ENCODE data around the gene ATAD3C.
A peak's percentile ranks its signal among the peaks of the same experiment; 100 is the strongest.
"Not testable (repeated sequence)": the region's sequence is repeated elsewhere in the genome, so short reads cannot be mapped to it uniquely, and the experiment has no call there.

The ATAD3C gene

DNA sequence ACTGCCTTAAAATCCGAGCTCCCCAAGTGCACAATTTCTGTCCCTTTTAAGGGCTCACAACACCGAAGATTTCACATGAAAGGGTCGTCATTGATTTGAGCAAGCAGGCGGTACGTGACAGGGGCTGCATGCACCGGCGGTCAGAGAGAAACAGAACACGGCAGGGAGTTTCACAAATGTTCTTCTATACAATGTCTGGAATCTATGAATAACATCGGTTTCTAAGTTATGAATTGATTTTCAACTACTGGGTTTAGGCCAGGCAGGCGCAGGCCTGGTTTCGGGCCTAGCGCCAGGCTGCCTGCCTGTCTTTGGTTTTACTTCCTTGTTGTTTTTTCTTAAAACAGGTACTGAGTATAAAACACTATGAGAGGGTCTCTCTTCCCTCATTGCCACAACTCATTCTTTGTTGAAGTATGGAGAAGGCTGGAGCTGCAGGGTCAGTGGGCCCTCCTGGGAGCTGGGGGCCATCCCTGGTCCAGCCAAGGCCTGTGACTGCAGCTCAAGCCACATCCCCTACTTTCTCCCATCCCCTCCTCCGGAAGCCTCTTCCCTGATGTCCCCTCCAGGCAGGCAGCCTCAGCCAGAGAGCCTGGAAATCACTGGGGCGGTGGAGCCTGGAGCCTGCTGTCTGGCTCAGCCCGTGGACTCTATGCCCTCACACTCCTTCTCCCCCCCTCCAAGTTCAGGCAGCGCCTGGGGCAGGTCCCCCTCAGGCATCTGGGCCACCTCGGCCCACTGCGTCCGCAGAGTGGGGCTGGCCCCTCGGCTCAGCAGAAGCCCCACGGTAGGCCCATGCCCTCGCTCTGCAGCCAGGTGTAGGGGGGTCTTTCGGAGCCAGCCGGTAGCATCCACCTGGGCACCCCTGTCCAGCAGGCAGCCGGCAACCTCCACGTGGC lies 30.8 kb upstream of the ATAD3C start:
- DNase-seq = no peak

DNA sequence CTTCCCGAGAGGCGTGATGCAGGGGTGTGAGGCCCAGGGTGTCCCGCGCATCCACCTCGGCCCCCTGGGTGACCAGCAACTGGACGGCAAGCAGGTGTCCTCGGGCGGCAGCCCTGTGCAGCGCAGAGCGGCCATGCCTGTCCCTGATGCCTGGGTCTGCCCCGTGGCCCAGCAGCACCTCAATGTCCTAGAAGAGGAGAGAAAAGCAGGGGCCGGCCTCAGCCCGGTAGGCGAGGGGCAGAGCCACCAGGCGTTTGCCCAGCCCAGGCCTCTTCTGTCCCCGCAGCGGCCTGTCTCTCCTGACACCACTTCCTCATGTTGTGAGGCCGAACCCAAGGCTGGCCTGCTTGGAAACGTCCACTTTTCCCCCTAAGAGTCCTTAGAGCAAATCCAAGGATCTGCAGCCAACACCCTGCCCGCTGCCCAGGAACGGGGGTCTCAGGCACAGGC lies 30.1 kb upstream of the ATAD3C start:
- no peak for DNase-seq

GRCh38 chr1:1419813-1420653 lies 29.5 kb upstream of the ATAD3C start:
- peak; percentile 68 for DNase-seq

GRCh38 chr1:1420654-1421141 lies 28.8 kb upstream of the ATAD3C start:
- no peak for DNase-seq

DNA sequence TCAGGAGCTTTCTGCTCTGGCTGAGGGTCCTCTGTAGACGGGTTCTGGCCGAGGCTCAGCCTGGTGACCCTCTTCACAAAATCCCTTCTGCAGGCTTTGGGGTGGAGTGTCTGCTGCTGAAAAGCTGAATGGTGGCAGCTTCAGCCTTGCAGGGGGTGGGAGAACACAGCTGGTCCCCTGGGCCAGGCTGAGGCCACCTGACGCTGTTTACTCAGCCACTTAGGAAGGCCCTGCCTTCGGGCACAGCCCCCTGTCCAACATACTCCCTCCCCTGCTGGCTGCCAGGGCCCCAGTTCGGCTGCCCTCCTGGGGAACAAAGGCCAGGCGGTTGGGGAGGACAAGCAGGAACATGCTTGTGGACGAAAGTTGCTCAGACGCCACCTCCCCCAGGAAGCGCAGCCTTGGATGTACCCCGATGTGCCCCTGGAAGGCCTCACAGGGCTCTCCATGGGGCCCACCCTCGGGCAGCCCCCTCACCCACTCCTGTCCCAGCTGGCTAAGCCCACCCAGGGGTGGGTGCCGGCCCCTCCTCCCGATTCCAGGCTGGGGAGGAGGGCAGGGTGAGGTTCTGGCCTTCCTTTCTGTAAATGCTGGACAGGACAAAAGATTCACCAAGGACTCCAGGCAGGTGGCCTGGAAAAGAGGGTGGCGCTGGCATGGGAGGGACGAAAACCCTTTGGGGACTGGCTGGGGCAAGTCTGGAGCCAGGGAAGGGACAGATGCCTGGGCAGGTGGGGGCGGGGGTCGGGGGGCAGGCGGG lies 28.2 kb upstream of the ATAD3C start, which contains the start of gene ANKRD65:
Gene ANKRD65, minus strand, starts transcription at position 130 of the 760 bp plus-strand sequence. CDS start 271 bp downstream, outside the sequence.
- DNase-seq = no peak

- no peak for DNase-seq
Observed at GRCh38 chr1:1421907-1422464, 27.5 kb upstream of the ATAD3C start.

GRCh38 chr1:1422465-1423244 lies 26.8 kb upstream of the ATAD3C start:
- DNase-seq = no peak

DNA sequence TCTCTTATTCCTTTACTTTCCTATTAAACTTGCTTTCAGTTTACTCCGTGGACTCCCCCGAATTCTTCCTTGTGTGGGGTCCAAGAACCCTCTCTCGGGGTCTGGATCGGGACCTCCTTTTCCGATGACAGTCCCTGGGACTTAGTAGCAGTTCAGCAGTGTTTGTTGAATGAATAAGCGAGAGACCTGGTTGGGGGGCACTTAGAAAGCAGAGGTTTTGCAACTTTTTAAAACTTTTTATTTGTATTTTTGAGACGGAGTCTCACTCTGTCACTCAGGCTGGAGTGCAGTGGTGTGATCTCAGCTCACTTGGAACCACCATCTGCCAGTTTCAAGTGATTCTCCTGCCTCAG lies 26.3 kb upstream of the ATAD3C start:
- no peak for DNase-seq

DNA sequence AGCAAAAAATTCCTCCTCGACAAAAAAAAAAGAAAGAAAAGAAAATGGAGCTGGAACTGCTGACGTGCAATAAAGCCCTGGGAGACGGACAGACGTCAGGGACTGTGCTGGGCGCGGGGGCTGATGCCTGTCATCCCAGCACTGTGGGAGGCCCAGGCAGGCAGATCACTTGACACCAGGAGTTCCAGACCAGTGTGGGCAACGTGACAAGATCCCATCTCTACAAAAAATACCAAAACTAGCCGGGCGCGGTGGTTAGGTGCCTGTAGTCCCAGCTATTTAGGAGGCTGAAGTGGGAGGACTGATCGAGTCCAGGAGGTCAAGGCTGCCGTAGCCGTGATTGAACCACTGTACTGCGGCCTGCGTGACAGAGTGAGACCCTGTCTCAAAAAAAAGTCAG lies 24.8 kb upstream of the ATAD3C start:
- DNase-seq = no peak

GRCh38 chr1:1425426-1425752 lies 24.1 kb upstream of the ATAD3C start:
- no peak for DNase-seq

- peak; percentile 50 for DNase-seq
Observed at GRCh38 chr1:1425753-1426495, 23.6 kb upstream of the ATAD3C start.

DNA sequence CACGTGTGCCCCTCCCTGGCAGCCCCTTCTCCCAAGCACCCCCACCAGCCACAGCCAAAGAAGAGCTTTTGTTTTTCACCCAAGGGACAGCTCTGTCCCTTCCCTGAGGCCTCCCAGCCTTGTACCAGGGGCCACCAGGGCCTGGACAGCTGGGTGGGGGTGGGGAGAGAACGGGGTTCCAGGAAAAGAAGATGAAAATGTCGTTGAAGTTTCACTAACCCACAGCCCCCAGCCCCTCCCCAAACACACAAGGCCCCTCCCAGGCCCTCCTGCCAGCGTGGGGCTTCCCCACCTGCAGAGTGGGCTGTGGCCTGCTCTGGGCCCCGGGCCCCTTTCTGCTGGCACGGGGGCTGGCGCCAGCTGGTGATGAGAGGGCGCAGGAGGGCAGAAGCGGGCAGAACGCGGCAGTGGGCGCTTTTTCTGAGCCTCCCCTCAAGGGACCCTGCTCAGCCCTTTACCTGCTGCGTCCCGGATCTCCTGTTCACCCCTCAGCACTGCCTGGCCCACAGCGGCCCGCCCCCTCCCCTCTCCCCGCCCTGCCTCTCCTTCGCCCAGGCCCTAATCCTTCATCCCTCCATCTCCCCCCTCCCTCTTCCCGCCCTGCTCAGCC lies 22.9 kb upstream of the ATAD3C start:
- no peak for DNase-seq

DNA sequence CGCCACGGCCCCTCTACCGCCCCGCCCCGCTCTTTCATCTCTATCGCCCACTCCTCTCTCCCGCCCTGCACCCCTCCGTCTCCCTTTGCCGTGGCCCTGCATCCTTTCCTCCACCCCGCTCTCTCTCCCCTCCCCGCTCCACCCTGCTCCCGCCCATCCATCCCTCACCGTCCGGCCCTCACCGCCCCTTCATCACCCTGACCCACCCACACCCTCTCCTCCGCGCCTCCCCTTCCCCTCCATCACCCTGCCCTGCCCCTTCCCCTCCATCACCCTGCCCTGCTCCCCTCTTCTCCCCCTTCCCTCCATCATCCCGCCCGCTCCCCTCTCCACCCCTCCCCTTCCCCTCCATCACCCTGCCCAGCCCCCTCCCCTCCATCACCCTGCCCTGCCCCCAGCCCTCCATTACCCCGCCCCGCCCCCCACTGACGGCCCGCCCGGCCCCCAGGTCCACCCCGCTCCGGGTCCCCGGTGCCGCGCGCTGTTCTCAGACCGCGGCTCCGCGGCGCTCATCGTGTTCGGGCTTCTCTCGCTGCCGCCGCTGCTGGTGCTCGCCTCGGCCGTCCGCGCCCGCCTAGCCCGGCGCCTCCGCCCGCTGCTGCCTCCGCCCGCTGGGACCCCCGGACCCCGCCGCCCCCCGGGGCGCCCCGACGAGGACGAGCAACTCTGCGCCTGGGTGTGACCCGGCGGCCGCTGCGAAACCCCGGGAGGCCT lies 22.2 kb upstream of the ATAD3C start:
- DNase-seq = no peak

DNA sequence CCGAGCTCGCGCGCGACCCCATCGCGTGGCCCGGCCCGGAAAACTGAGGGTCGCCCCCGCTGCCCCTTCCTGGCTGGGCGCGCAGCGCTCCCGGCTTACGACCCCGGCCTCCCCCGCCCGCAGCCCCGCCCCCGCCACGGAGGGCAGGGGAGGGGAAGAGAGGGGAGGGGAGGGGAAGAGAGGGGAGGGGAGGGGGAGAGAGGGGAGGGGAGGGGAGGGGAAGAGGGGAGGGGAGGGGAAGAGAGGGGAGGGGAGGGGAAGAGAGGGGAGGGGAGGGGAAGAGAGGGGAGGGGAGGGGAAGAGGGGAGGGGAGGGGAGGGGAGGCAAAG lies 21.7 kb upstream of the ATAD3C start:
- DNase-seq = no peak

DNA sequence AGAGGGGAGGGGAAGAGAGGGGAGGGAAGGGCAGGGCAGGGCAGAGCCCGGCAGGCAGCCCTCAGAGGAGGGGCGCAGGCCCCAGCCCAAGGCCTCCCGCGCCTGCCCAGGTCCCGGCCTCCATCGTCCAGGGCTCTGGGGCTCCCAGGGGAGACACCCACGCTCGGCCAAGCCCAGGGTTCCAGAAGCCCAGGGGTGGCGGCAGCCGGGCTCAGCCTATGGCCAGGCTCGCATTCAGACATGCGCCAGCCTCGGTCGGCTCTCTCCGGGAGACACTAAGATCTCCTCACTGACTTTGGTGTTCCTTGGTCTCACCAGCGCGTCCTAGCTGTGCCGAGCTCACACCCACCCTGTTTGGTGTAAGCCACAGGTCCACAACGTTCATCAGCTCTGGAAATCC lies 21.3 kb upstream of the ATAD3C start:
- no peak for DNase-seq

DNA sequence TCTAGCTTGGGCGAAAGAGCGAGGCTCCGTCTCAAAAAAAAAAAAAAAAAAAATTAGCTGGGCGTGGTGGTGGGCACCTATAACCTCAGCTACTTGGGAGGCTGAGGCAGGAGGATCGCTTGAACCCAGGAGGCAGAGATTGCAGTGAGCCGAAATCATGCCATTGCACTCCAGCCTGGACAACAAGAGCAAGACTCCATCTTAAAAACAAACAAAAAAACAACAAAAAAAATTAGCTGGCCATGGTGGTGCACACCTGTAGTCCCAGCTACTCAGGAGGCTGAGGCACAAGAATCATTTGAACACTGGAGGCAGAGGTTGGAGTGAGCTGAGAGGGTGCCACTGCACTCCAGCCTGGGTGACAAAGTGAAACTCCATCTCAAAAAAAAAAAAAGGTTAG lies 20.5 kb upstream of the ATAD3C start:
- not testable (repeated sequence) for DNase-seq

DNA sequence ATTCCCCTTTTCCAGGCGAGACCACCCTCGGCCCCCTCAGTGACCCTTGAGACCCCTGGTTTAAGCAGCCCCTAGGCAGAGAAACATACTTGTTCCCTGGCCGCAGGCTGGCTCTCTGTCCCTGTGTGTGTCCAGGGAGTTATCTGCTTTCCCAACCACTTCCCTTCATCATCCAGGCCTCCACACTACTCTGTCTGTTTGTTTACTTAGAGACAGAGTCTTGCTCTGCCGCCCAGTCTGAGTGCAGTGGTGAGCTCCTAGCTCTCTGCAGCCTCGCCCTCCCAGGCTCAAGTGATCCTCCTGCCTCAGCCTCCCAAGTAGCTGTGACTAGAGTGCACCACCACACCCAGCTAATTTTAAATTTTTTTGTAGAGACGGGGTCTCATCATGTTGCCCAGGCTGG lies 19.8 kb upstream of the ATAD3C start:
- DNase-seq = no peak

DNA sequence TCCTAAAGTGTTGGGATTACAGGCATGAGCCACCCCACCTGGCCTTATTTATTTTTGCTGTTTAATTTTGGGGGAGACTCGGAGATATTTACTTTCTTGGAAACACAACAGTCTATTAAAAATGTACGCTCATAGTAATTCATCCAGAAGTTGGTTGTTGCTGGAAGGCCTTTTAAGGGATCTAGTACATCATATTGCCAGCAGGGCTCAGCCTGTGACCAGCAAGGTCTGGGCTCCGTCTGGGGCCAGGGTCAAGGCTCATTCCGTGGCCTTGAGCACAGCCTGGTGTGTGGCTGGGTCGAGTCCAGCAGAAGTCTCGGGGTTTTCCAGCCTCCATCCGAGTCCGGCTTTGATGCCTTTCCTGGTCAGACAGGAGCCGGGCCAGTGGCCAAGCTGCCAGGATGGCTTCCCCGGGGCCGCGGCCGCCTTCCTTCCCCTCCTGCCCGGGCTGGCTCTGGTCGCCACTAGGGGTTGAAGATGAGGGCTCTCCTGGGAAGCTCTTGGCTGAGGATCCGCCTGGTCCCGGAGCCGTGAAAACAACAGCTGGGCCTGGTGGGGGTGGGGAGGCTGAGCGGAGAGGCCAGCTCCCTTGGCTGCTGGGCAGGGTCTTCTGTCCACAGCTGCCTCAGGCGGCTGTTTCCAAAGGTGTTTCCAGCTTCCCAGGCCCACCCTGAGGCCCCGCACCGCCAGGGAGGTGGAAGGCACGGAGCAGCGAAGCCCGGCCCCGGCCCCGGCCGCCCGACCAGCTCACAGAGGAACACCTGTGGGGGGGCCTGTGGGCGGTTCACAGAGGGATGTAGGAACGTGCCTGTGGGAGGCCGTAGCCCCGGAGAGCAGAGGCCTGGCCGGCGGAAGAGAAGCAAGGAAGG lies 19.1 kb upstream of the ATAD3C start:
- DNase-seq = peak; percentile 80
